CD8-positive, alpha-beta memory T cell (primary cell): ENCODE results near the gene MDK. TPM values are rescaled to one million over a fixed set of nuclear protein-coding genes. Genes with fewer than 3 reads are reported as not detected.

ENCODE experiments used
- CTCF ChIA-PET: fragments of 350-600 bp; sonication (Branson Sonifier 250); formaldehyde crosslinking; loops from one replicate; lab custom pipeline; 2021; ENCODE audit warnings: antibody characterized with exemption; lab: Charles Lee
- POLR2A ChIA-PET: fragments of 350-600 bp; sonication (Branson Sonifier 250); formaldehyde crosslinking; loops from one replicate; lab custom pipeline; 2021; ENCODE audit warnings: antibody characterized with exemption; lab: Charles Lee
- DNase-seq, 5 donors: peaks; one replicate each; pipeline versions ENCODE4 v3.0.0 to v3.0.0-alpha.2; 2020 to 2022; ENCODE audit warnings: mixed read lengths in 1 of 5
- H3K27ac ChIP-seq: one replicate; pipeline ENCODE4 v1.7.0; 2013; ENCODE audit warnings: low read depth, mild to moderate bottlenecking, low read length, moderate library complexity
- H3K27me3 ChIP-seq: 2 replicates; pipeline ENCODE4 v1.7.0; 2013; ENCODE audit warnings: low read length, mild to moderate bottlenecking; ENCODE audit not compliant: insufficient read depth, poor library complexity, severe bottlenecking
- H3K36me3 ChIP-seq: 2 replicates; pipeline ENCODE4 v1.7.0; 2013; ENCODE audit warnings: mild to moderate bottlenecking, low read length, moderate library complexity; ENCODE audit not compliant: insufficient read depth
- H3K4me1 ChIP-seq: 2 replicates; pipeline ENCODE4 v1.7.0; 2013; ENCODE audit warnings: mild to moderate bottlenecking, low read length, moderate library complexity; ENCODE audit not compliant: insufficient read depth
- H3K4me3 ChIP-seq: 2 replicates; pipeline ENCODE4 v1.7.0; 2013; ENCODE audit warnings: mild to moderate bottlenecking, low read length
- H3K9me3 ChIP-seq: 2 replicates; pipeline ENCODE4 v1.7.0; 2013; ENCODE audit warnings: mild to moderate bottlenecking, low read length
- H3K27ac Mint-ChIP-seq, 8 donors: one replicate each; pipeline ENCODE4 v1.8.0; 2020 to 2021; ENCODE audit warnings: mixed read lengths in 8 of 8, mild to moderate bottlenecking in 6 of 8, inconsistent platforms in 3 of 8, moderate library complexity in 3 of 8
- H3K27me3 Mint-ChIP-seq, 2 donors: one replicate each; pipeline ENCODE4 v1.8.0; 2020 to 2021; ENCODE audit warnings: mixed read lengths in 2 of 2, mild to moderate bottlenecking in 1 of 2, moderate library complexity in 1 of 2
- H3K36me3 Mint-ChIP-seq, 3 donors: one replicate each; pipeline ENCODE4 v1.8.0; 2020 to 2021; ENCODE audit warnings: mixed read lengths in 3 of 3, inconsistent platforms in 1 of 3, mild to moderate bottlenecking in 1 of 3
- H3K4me1 Mint-ChIP-seq, 3 donors: one replicate each; pipeline ENCODE4 v1.8.0; 2020 to 2021; ENCODE audit warnings: mixed read lengths in 3 of 3, inconsistent platforms in 1 of 3, mild to moderate bottlenecking in 1 of 3
- H3K4me3 Mint-ChIP-seq, 7 donors: one replicate each; pipeline ENCODE4 v1.8.0; 2020 to 2021; ENCODE audit warnings: mixed read lengths in 7 of 7, mild to moderate bottlenecking in 6 of 7, moderate library complexity in 4 of 7, inconsistent platforms in 2 of 7
- H3K9me3 Mint-ChIP-seq, 5 donors: one replicate each; pipeline ENCODE4 v1.8.0; 2020 to 2022; ENCODE audit warnings: mixed read lengths in 5 of 5, mild to moderate bottlenecking in 3 of 5, moderate library complexity in 2 of 5, inconsistent platforms in 1 of 5
- polyA plus RNA-seq: library from polyadenylated mRNA; unstranded; fragments of 300-500 nt; fragmentation: Illumina TruSeq; gene quantifications from one replicate; pipeline ENCODE4 v1.2.3, GENCODE V29; 2021
- total RNA-seq, 2 experiments: library from RNA; stranded (reverse); gene quantifications; one replicate each; pipeline ENCODE4 v1.2.3, GENCODE V29; 2021

Gene MDK
- total and polyA plus RNA-seq, 3 experiments from 2014 or later = 0.97 to 1.2 (median 1.1) TPM

DNA sequence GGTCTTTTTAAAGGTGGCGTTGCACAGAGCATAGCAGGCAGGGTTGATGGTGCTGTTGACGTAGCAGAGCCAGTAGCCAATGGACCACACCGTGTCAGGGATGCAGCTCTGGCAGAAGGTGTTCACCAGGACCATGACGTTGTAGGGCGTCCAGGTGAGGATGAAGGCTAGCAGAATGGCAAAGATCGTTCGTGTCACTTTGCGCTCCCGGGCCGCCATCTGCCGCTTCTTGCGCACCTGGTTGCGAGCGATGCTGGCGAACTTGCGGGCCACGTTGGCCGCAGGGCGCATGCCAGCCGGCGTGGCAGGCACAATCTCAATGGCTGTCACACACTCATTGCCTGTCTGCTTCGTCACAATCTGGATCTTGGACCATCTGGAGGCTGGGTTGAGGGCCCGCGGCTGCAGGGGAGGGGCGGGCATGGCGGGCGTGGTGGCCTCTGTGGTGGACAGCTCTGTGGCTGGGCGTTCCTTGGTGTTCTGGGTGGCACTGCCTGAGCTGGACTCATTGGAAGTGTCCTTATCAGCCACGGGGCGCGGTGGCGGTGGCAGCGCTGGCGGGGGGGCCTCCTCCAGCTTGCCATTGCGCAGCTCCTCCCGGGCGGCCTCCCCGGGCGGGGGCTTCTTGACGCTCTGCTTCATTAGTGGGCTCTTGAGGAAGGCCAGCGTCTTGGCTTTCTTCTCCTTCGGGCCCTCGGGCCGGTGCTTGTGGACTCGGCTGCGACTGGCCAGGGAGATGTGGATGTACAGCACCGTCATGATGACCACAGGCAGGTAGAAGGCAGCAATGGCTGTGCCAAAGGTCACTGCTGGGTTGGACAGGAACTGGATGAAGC, 3.9 kb downstream of the MDK start:
- H3K9me3 Mint-ChIP-seq = peaks cover 0 to 3% (median 0%) of the 10 kb centered on the region in 5 donors
- peaks cover 0 to 6% (median 0%) of the 10 kb centered on the region in 3 donors for H3K36me3 Mint-ChIP-seq
- peaks cover 41% of the 10 kb centered on the region for H3K27me3 ChIP-seq
- H3K27ac ChIP-seq = no peak overlapping the region
- peaks cover 17 to 38% (median 22%) of the 10 kb centered on the region in 3 donors for H3K4me1 Mint-ChIP-seq
- CTCF ChIA-PET = no interaction called here
- H3K27ac Mint-ChIP-seq = no peak overlapping the region
- H3K9me3 ChIP-seq = no peaks in the 10 kb centered on the region
- peaks cover 22% of the 10 kb centered on the region for H3K4me1 ChIP-seq
- H3K36me3 ChIP-seq = no peaks in the 10 kb centered on the region
- H3K4me3 ChIP-seq = no peak overlapping the region
- POLR2A ChIA-PET = no interaction called here
- peaks cover 50 to 72% of the 10 kb centered on the region in 2 donors for H3K27me3 Mint-ChIP-seq
- no peak for DNase-seq
- H3K4me3 Mint-ChIP-seq = peak overlapping the region in 1 of 7 donors; percentile 52

DNA sequence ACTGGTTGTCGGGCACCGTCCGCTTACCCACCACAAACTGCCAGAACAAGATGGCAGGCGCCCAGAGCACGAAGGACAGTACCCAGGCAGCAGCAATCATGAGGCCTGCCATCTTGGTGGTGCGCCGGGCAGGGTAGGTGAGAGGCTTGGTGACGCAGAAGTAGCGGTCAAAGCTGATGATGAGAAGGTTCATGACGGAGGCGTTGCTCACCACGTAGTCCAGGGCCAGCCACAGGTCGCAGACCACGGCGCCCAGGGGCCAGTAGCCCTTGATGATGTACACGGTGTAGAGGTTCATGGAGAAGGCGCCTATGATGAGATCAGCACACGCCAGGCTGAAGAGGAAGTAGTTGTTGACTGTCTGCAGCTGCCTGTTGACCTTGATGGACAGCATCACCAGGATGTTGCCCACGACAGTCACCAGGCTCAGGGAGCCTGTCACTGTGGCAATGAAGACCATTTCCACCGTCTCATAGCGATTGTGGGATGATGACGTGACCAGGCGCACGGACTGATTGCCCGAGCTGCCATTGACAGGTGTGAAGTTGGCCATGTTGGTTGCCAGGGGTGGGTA, 4.6 kb downstream of the MDK start:
- peaks cover 46% of the 10 kb centered on the region for H3K27me3 ChIP-seq
- POLR2A ChIA-PET = no interaction called here
- peaks cover 0 to 3% (median 0%) of the 10 kb centered on the region in 5 donors for H3K9me3 Mint-ChIP-seq

GRCh38 chr11:46386674-46387073, 5.2 kb downstream of the MDK start:
- Mint-ChIP-seq H3K4me1 (peaks cover 17 to 40% (median 21%) of the 10 kb centered on the region in 3 donors), H3K9me3 (peaks cover 0 to 3% (median 0%) of the 10 kb centered on the region in 5 donors), H3K27me3 (peaks cover 54 to 77% of the 10 kb centered on the region in 2 donors), H3K27ac (no peak overlapping the region), H3K36me3 (peaks cover 0 to 6% (median 0%) of the 10 kb centered on the region in 3 donors), H3K4me3 (peak overlapping the region in 1 of 7 donors; percentile 71)
- Histone ChIP-seq H3K27ac (no peak overlapping the region), H3K4me3 (no peak overlapping the region), H3K36me3 (no peaks in the 10 kb centered on the region), H3K9me3 (no peaks in the 10 kb centered on the region), H3K27me3 (peaks cover 46% of the 10 kb centered on the region), H3K4me1 (peaks cover 28% of the 10 kb centered on the region)
- DNase-seq = no peak
- ChIA-PET POLR2A (no interaction called here), CTCF (interaction anchor here (1.0 to 1.2 kb wide), 3 partner anchors 12 to 231 kb away, joined by 3 to 5 read pairs (median 3); partner anchors contain the start of genes ATG13 and HARBI1)

More for the DNA sequence above, 4.6 kb downstream of the MDK start:
- Mint-ChIP-seq H3K27ac (peak overlapping the region in 1 of 8 donors; percentile 15), H3K36me3 (peaks cover 0 to 6% (median 0%) of the 10 kb centered on the region in 3 donors), H3K27me3 (peaks cover 54 to 77% of the 10 kb centered on the region in 2 donors), H3K4me1 (peaks cover 17 to 40% (median 21%) of the 10 kb centered on the region in 3 donors), H3K4me3 (peak overlapping the region in 1 of 7 donors; percentile 71)
- Histone ChIP-seq H3K4me3 (no peak overlapping the region), H3K9me3 (no peaks in the 10 kb centered on the region), H3K36me3 (no peaks in the 10 kb centered on the region), H3K27ac (no peak overlapping the region), H3K4me1 (peaks cover 28% of the 10 kb centered on the region)
- DNase-seq = no peak
- CTCF ChIA-PET = interaction anchor here (1.0 to 1.1 kb wide), 2 partner anchors 13 to 19 kb away, joined by 3 read pairs; no protein-coding TSS in a partner anchor

DNA sequence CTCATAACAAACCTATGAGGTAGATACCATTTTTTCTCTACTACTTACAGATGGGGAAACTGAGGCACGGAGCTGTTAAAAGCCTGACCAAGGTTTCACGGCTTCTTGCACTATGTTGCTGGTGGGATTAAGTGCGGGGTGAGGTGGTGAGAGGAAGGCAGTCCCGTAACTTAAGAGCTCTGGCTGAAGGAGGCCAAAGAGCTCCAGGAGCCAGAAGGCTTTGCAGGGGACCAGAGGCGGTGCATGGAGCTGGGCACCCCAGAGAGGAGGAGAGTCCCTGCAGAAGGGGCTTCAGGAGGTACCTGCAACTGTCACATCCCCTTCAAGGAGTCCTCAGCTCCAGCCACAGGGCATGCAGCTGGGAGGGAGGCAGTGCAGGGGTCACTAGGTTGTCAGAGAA, 6.0 kb downstream of the MDK start:
- DNase-seq = no peak
- H3K27me3 ChIP-seq = peaks cover 42% of the 10 kb centered on the region
- no peak overlapping the region for H3K27ac Mint-ChIP-seq
- H3K36me3 Mint-ChIP-seq = peaks cover 0 to 6% (median 0%) of the 10 kb centered on the region in 3 donors
- peaks cover 17 to 36% (median 21%) of the 10 kb centered on the region in 3 donors for H3K4me1 Mint-ChIP-seq
- no peaks in the 10 kb centered on the region for H3K9me3 ChIP-seq
- peaks cover 53 to 73% of the 10 kb centered on the region in 2 donors for H3K27me3 Mint-ChIP-seq
- ChIA-PET CTCF (interaction anchor here (0.9 to 2.7 kb wide), 6 partner anchors 11 to 230 kb away, joined by 3 to 8 read pairs (median 4); partner anchors contain the start of genes ATG13 and HARBI1), POLR2A (no interaction called here)
- H3K4me3 Mint-ChIP-seq = no peak overlapping the region
- no peak overlapping the region for H3K4me3 ChIP-seq
- no peak overlapping the region for H3K27ac ChIP-seq
- H3K36me3 ChIP-seq = no peaks in the 10 kb centered on the region
- H3K9me3 Mint-ChIP-seq = peaks cover 0 to 3% (median 0%) of the 10 kb centered on the region in 5 donors
- H3K4me1 ChIP-seq = peaks cover 22% of the 10 kb centered on the region

DNA sequence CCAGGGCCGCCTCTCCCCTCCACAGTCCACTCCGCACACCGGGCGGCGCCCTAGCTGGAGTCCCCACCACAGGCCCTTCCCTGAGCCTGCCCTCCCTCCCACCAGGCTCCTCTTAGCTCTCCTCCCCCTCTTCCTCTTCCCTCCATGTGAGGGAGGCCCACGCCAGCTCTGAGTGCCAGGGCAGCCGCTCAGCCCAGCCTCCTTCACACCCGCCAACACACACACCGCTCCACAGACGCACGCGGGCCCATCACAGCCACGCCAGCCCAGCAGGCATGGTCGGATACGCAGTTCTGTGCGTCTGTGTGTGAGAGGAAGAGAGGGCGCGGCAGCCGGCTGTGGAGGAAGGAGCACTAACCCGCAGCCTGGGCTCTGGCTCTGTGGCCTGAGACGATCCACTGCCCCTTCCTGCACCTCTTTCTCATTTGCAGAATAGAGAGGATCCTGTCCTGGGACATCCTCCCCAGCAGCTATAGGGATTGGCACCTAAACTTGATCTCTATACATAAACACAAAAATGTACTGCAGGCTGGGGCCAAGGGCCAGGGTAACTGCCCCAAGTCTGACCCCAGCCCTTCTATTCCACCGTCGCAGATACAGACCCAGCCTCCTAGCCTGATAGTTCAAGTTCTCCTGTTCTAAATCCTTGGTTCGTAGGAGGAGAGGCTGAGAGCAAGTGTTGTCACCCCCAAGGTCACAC, 6.6 kb downstream of the MDK start:
- peaks cover 58 to 77% of the 10 kb centered on the region in 2 donors for H3K27me3 Mint-ChIP-seq
- peaks cover 0 to 6% (median 0%) of the 10 kb centered on the region in 3 donors for H3K36me3 Mint-ChIP-seq
- POLR2A ChIA-PET = no interaction called here
- Histone ChIP-seq H3K9me3 (no peaks in the 10 kb centered on the region), H3K27me3 (peaks cover 36% of the 10 kb centered on the region), H3K27ac (no peak overlapping the region), H3K4me3 (no peak overlapping the region), H3K4me1 (peaks cover 21% of the 10 kb centered on the region), H3K36me3 (no peaks in the 10 kb centered on the region)
- CTCF ChIA-PET = interaction anchor here (0.9 to 2.7 kb wide), 5 partner anchors 8 to 229 kb away, joined by 3 to 8 read pairs (median 6); partner anchors contain the start of genes ATG13 and HARBI1
- peak overlapping the region in 1 of 7 donors; percentile 18 for H3K4me3 Mint-ChIP-seq
- H3K27ac Mint-ChIP-seq = peak overlapping the region in 1 of 8 donors; percentile 12
- peaks cover 22 to 39% (median 27%) of the 10 kb centered on the region in 3 donors for H3K4me1 Mint-ChIP-seq
- peaks cover 0 to 5% (median 0%) of the 10 kb centered on the region in 5 donors for H3K9me3 Mint-ChIP-seq
- no peak for DNase-seq

- Histone ChIP-seq H3K27me3 (peaks cover 35% of the 10 kb centered on the region), H3K27ac (no peak overlapping the region), H3K4me3 (no peak overlapping the region), H3K4me1 (peaks cover 22% of the 10 kb centered on the region), H3K9me3 (no peaks in the 10 kb centered on the region), H3K36me3 (no peaks in the 10 kb centered on the region)
- H3K4me3 Mint-ChIP-seq = peak overlapping the region in 4 of 7 donors; percentile 18 to 60 (median 52)
- peaks cover 0 to 6% (median 0%) of the 10 kb centered on the region in 3 donors for H3K36me3 Mint-ChIP-seq
- no peak for DNase-seq
- ChIA-PET CTCF (interaction anchor here (1.2 to 2.7 kb wide), 5 partner anchors 9 to 145 kb away, joined by 3 to 10 read pairs (median 6); no protein-coding TSS in a partner anchor), POLR2A (no interaction called here)
- H3K4me1 Mint-ChIP-seq = peaks cover 25 to 41% (median 29%) of the 10 kb centered on the region in 3 donors
- H3K9me3 Mint-ChIP-seq = peaks cover 0 to 5% (median 0%) of the 10 kb centered on the region in 5 donors
- no peak overlapping the region for H3K27ac Mint-ChIP-seq
- H3K27me3 Mint-ChIP-seq = peaks cover 57 to 74% of the 10 kb centered on the region in 2 donors
Measured at GRCh38 chr11:46388619-46389449, 7.4 kb downstream of the MDK start.
